Measurements from ENCODE around the gene VWA3B.

DNA sequence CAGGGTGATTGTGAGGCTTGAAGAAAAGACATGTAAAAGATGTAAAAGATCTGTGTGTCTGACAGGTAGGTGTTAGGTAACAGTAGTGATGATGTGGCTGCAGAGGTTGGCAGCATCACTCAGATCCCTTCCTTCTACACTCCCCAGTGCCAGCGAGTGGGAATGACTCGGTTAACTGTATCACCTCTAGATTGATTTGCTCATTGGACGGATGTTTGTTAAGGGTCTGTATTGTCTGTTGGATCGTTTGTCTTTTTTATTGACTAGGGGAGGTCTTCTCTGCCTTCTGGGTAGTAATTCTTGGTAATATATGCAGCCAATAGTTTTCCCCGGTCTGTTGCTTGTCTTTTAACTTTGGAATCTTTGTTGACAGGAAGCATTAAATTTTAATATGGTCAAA, 214.5 kb downstream of the VWA3B start:
- TF ChIP-seq, protein P1, sequence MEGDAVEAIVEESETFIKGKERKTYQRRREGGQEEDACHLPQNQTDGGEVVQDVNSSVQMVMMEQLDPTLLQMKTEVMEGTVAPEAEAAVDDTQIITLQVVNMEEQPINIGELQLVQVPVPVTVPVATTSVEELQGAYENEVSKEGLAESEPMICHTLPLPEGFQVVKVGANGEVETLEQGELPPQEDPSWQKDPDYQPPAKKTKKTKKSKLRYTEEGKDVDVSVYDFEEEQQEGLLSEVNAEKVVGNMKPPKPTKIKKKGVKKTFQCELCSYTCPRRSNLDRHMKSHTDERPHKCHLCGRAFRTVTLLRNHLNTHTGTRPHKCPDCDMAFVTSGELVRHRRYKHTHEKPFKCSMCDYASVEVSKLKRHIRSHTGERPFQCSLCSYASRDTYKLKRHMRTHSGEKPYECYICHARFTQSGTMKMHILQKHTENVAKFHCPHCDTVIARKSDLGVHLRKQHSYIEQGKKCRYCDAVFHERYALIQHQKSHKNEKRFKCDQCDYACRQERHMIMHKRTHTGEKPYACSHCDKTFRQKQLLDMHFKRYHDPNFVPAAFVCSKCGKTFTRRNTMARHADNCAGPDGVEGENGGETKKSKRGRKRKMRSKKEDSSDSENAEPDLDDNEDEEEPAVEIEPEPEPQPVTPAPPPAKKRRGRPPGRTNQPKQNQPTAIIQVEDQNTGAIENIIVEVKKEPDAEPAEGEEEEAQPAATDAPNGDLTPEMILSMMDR (conservative IDR thresholded peaks at IDR 0.05) = no peak
- no peak for TF ChIP-seq ZFX (IDR thresholded peaks at IDR 0.05)
